VCaP (cell line): ENCODE results near the gene YIPF2.

ENCODE experiments used
- H3K27ac ChIP-seq: fragments of 450-650 bp; 2 replicates; pipeline ENCODE4 v1.5.1; 2017
- TF ChIP-seq, protein P1 (sequence below): fragments of 450-650 bp; conservative IDR thresholded peaks from 2 replicates; pipeline ENCODE4 v1.5.1; 2017; ENCODE audit warnings: mild to moderate bottlenecking, moderate library complexity

The YIPF2 gene

DNA sequence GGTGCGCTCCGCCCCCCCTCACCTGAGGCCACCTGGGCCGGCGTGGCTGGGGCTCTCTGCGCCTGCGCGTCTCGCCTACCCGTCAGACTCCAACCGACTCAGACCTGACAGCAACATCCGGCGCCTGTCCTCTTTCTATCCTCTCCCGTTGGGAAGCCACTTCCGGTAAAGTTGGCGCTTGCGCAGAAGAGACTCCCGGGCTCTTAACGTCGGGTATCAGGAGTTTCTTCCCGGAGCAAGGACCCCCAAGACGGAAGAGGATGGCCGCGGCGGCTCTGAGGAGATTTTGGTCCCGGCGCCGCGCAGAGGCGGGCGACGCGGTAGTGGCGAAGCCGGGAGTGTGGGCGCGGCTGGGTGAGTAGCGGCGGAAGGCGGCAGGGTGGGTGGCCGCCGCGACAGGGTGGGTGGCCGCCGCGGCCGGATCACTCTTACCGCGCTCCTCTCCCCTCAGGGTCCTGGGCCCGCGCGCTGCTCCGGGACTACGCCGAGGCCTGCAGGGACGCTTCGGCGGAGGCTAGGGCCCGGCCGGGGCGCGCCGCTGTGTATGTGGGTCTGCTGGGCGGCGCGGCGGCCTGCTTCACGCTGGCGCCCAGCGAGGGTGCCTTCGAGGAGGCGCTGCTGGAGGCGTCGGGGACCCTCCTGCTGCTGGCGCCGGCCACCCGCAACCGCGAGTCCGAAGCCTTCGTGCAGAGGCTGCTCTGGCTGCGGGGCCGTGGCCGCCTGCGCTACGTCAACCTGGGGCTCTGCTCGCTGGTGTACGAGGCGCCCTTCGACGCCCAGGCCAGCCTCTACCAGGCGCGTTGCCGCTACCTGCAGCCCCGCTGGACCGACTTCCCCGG lies at the start of gene YIPF2, which contains the start of gene TIMM29:
Gene YIPF2 (minus strand): TSS at position 77 of the 839 bp plus-strand sequence. CDS start 229 bp downstream, outside the sequence.
Gene TIMM29 (plus strand): TSS at position 249 of the 839 bp plus-strand sequence. CDS start 12 bp downstream, at position 261.
- TF ChIP-seq, protein P1, sequence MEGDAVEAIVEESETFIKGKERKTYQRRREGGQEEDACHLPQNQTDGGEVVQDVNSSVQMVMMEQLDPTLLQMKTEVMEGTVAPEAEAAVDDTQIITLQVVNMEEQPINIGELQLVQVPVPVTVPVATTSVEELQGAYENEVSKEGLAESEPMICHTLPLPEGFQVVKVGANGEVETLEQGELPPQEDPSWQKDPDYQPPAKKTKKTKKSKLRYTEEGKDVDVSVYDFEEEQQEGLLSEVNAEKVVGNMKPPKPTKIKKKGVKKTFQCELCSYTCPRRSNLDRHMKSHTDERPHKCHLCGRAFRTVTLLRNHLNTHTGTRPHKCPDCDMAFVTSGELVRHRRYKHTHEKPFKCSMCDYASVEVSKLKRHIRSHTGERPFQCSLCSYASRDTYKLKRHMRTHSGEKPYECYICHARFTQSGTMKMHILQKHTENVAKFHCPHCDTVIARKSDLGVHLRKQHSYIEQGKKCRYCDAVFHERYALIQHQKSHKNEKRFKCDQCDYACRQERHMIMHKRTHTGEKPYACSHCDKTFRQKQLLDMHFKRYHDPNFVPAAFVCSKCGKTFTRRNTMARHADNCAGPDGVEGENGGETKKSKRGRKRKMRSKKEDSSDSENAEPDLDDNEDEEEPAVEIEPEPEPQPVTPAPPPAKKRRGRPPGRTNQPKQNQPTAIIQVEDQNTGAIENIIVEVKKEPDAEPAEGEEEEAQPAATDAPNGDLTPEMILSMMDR = no peak
- peak within 1 kb of the TSS; percentile 77 for H3K27ac ChIP-seq

- no peak overlapping the region for H3K27ac ChIP-seq
- TF ChIP-seq, protein P1 = no peak
Observed at GRCh38 chr19:10977742-10978092, 49.3 kb upstream of the YIPF2 start.

DNA sequence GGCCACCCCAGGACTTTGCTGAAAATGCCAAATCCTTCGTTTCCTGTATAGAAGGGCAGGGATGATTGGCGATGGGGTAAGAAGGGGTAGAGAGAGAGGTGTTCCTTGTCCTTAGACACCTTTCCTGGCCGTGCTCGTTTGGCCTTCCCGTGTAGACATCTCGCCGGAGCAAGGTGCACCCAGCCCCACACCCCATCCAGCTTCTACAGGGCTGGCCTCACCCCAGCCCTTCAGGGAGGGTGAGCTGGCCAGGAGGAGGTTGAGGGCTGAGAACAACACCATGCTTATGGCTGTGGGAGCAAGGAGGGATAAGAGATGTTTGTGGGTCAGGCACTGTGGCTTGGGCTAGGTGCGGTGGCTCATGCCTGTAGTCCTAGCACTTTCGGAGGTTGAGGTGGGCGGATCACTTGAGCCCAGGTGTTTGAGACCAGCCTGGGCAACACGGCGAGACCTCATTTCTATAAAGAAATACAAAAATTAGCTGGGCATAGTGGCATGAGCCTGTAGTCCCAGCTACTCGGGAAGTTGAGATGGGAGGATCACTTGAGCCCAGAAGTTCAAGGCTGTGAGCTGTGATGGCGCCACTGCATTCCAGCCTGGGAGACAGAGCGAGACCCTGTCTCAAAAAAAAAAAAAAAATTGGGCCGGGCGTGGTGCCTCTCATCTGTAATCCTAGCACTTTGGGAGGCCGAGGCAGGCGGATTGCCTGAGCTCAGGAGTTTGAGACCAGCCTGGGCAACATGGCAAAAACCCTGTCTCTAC lies 47.9 kb upstream of the YIPF2 start:
- no peak overlapping the region for H3K27ac ChIP-seq
- TF ChIP-seq, protein P1 = no peak

DNA sequence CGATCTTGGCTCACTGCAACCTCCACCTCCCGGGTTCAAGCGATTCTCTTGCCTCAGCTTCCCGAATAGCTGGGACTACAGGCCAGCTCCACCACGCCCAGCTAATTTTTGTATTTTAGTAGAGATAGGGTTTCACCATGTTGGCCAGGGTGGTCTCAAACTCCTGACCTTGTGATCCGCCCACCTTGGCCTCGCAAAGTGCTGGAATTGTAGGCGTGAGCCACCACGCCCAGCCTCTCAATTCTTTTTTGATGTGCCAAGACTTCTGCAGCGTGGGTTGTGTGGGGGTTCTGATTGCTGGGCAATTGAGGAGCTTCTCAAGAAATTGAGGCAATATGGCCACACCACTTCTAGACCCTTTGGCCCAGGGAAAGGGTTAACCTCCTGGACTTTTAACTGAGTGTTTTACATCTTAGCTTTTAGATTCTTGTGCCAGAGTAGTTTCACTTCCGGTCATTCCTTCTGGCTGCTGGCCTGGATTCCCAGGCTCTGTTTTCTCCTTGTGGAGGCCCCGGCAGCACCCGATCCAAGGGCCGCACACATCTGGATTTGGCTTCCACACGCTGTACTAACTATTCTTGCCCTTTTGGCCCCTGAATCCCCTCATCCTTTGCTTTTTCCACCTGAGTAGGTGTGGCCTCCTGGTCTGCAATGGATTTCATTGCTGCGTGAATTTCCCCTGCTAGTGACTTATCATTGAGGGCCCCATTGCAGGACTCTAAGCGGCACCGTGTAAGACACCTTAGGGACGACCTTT lies 47.1 kb upstream of the YIPF2 start:
- TF ChIP-seq, protein P1 = no peak
- H3K27ac ChIP-seq = no peak overlapping the region

DNA sequence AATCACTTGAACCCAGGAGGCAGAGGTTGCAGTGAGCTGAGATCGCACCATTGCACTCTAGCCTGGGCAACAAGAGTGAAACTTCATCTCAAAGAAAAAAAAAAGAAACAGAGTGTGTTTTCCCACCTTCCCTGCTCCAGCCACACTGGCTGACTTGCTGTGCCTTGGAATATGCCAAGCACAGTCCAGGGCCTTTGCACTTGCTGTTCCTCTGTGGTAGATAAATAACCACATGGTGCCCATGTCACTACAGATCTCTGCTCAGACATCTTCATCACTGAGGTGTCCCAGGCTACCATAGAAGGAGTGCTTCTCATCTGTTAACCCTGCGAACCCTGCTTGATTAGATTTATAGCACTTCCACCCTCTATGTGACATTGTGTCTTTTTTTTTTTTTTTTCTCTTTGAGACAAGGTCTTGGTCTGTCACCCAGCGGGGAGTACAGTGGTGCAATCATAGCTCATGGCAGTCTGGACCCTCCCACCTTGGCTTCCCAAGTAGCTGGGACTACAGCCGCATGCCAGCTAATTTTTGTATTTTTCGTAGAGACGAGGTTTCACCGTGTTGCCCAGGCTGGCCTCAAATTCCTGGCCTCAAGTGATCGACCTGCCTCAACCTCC lies 42.8 kb upstream of the YIPF2 start:
- TF ChIP-seq, protein P1 = no peak
- no peak overlapping the region for H3K27ac ChIP-seq

DNA sequence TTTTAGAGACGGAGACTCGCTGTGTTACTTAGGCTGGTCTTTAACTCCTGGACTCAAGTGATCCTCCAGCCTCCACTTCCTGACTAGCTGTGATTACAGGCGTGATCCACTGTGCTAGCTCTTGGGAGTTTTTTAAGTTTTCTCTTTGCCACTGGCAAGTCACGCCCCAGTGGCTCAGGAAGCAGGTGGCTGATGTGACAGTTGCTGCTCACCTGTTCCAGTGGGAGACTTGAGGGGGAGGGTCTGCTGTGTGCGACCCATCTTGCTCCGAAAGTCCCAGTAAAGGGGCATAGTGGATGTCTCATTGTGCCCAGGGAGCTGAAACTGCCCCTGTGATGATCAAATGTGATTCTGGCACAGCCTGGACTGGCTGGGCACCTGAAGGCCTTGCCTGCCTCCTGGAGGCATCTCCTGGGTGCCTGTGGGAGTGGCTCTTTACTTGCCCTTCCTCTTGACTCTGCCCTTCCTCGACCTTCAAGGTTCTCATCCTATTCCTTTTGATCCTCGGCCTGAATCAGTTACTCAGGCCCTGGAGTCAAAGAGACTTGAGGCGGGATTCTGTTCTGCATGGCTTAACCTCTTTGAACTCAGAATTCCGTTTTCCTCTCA lies 40.2 kb upstream of the YIPF2 start:
- TF ChIP-seq, protein P1 = no peak
- no peak overlapping the region for H3K27ac ChIP-seq
